Fibroblast of skin of right biceps (primary cell): Measurements from ENCODE around the gene TMEM181.
"Not testable (repeated sequence)": the region's sequence is repeated elsewhere in the genome, so short reads cannot be mapped to it uniquely, and the experiment has no call there.

Experiments used
- DNase-seq: peaks from one replicate; pipeline ENCODE4 v3.0.0-alpha.2; 2013

The TMEM181 gene

GRCh38 chr6:158538741-158539140 lies 21.1 kb upstream of the TMEM181 start:
- DNase-seq = no peak

- no peak for DNase-seq
These were observed 20.5 kb upstream of the TMEM181 start for GRCh38 chr6:158539413-158539812.

- no peak for DNase-seq
These were observed 20.0 kb upstream of the TMEM181 start for GRCh38 chr6:158539881-158540280.

GRCh38 chr6:158543606-158544185 lies 16.2 kb upstream of the TMEM181 start:
- no peak for DNase-seq

GRCh38 chr6:158544428-158544827 lies 15.5 kb upstream of the TMEM181 start:
- no peak for DNase-seq

GRCh38 chr6:158545043-158545966 lies 14.6 kb upstream of the TMEM181 start:
- no peak for DNase-seq

- DNase-seq = no peak
These were observed 11.3 kb upstream of the TMEM181 start for GRCh38 chr6:158548418-158549161.

GRCh38 chr6:158552055-158552795 lies 7.7 kb upstream of the TMEM181 start:
- DNase-seq = no peak

- DNase-seq = no peak
These were observed 7.1 kb upstream of the TMEM181 start for GRCh38 chr6:158552796-158553138.

GRCh38 chr6:158554611-158555361 lies 5.1 kb upstream of the TMEM181 start:
- no peak for DNase-seq

GRCh38 chr6:158556113-158556512 lies 3.8 kb upstream of the TMEM181 start:
- no peak for DNase-seq

GRCh38 chr6:158557110-158557509 lies 2.8 kb upstream of the TMEM181 start:
- DNase-seq = not testable (repeated sequence)

- no peak for DNase-seq
These were observed 2.0 kb upstream of the TMEM181 start for GRCh38 chr6:158557927-158558326.

GRCh38 chr6:158558415-158559306 lies 1.2 kb upstream of the TMEM181 start:
- DNase-seq = no peak

GRCh38 chr6:158559338-158559894 lies 475 bp upstream of the TMEM181 start:
- DNase-seq = no peak

- peak; percentile 24 for DNase-seq
These were observed 987 bp downstream of the TMEM181 start for GRCh38 chr6:158560836-158561320.

- no peak for DNase-seq
These were observed 1.5 kb downstream of the TMEM181 start for GRCh38 chr6:158561321-158561884.

GRCh38 chr6:158561938-158562337 lies 2.0 kb downstream of the TMEM181 start:
- DNase-seq = no peak

- DNase-seq = no peak
These were observed 4.6 kb downstream of the TMEM181 start for GRCh38 chr6:158564243-158565121.
